ENCODE measurements around the gene PDE1C. TPM values are rescaled to one million over a fixed set of nuclear protein-coding genes. Genes with fewer than 3 reads are reported as not detected.

The PDE1C gene
- total RNA-seq, 6 experiments from 2014 or later: 0.19 to 1.9 (median 1.2) TPM

- no peaks in the 10 kb centered on the region for H3K4me1 Mint-ChIP-seq (ENCODE audit: low read depth)
- TF ChIP-seq CTCF (IDR thresholded peaks at IDR 0.05): no peak
- peaks cover 14% of the 10 kb centered on the region for H3K9me3 Mint-ChIP-seq
- no peaks in the 10 kb centered on the region for H3K36me3 Mint-ChIP-seq (ENCODE audit: low read depth)
- peaks cover 3% of the 10 kb centered on the region for H3K27me3 Mint-ChIP-seq (ENCODE audit: insufficient read depth)
- H3K4me3 Mint-ChIP-seq: no peak overlapping the region
- no peak for DNase-seq
- no peak overlapping the region for H3K27ac Mint-ChIP-seq
Measured at GRCh38 chr7:32075612-32076011, 5.4 kb upstream of the PDE1C start.

DNA sequence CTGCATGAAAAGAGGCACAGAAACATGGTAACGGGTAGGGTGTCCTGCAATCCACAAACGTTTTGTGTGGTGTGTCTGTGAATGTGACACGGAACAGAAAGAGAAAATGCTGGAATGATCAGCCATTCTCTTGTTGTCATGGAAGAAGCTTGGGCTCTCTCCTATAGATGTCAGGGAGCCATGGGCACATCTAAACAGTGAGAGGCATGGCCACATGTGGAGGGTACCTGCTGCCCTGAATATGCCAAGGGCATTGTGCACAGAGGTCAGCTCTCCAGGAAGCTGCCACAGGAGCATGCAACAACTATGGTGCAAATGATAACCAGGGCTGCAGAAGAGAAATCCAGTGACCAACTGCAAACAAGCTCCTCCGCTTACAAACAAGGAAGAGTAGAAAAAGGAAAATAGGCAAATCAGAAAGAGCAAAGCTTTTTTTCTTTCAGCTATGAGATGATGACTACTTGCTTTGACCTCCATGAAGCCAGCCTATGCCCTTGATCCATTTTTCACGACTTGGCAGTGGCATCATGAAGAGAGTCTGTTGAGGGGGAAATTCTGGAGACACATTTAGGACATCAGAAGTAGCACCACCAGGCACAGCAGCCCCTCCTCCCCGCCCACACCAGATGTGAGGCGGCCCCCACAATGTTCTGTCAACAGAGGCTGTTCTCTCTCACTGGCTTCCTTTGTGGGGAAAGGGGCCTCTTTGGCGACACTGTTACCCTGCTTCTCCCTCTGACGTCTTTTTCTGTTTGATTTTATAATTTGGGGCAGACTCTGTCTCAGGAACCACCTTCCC lies 4.8 kb upstream of the PDE1C start:
- DNase-seq: no peak
- TF ChIP-seq CTCF (IDR thresholded peaks at IDR 0.05): no peak
- Mint-ChIP-seq H3K27me3 (ENCODE audit: insufficient read depth) (peaks cover 4% of the 10 kb centered on the region), H3K36me3 (ENCODE audit: low read depth) (no peaks in the 10 kb centered on the region), H3K27ac (no peak overlapping the region), H3K4me3 (no peak overlapping the region), H3K9me3 (peaks cover 12% of the 10 kb centered on the region), H3K4me1 (ENCODE audit: low read depth) (no peaks in the 10 kb centered on the region)

DNA sequence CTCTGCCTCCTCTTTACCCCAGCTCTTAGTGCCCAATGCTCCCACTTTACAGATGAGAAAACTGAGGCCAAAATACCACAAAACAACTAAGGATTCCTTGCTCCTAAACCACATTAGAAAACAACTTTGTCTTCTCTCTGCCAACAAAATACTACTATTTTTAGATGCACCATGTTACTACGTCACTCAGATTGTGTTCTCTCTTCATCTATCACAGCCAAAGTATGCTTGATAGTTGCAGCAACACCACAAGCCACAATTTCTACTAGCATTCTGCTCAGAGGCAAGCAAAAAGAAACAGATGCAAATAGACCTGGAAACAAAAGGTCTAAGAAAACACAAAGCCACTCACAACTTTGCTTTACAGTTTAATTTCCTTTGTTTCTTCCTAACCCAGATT lies 3.3 kb upstream of the PDE1C start:
- Mint-ChIP-seq H3K27ac (no peak overlapping the region), H3K4me3 (no peak overlapping the region), H3K36me3 (ENCODE audit: low read depth) (no peaks in the 10 kb centered on the region), H3K4me1 (ENCODE audit: low read depth) (no peaks in the 10 kb centered on the region), H3K9me3 (peaks cover 4% of the 10 kb centered on the region; the same call in 1 of the 2 replicates), H3K27me3 (ENCODE audit: insufficient read depth) (peaks cover 5% of the 10 kb centered on the region)
- no peak for TF ChIP-seq CTCF (IDR thresholded peaks at IDR 0.05)
- no peak for DNase-seq

DNA sequence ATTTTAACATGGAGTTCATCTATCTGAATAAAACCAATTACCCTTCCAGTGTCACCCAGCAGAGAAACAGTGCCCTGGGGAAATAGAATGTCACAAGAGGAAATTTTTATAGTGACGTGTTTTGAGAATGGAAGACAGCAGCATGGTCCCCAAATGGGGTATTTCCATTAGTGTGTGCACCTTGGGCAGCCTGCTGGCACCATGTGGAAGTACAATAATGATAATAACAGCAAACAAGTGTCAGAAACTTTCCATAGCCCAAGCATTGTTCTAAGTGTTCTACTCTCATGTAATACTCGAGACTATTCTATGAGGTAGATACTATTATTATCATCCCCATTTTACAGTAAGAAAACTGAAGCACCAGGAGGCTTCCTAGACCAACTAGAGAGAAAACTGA lies 2.2 kb upstream of the PDE1C start:
- Mint-ChIP-seq H3K27me3 (ENCODE audit: insufficient read depth) (peaks cover 5% of the 10 kb centered on the region), H3K4me1 (ENCODE audit: low read depth) (no peaks in the 10 kb centered on the region), H3K36me3 (ENCODE audit: low read depth) (no peaks in the 10 kb centered on the region), H3K27ac (no peak overlapping the region), H3K9me3 (peaks cover 4% of the 10 kb centered on the region; the same call in 1 of the 2 replicates), H3K4me3 (no peak overlapping the region)
- no peak for TF ChIP-seq CTCF (IDR thresholded peaks at IDR 0.05)
- no peak for DNase-seq

GRCh38 chr7:32071466-32072091 lies 1.4 kb upstream of the PDE1C start:
- Mint-ChIP-seq H3K4me1 (ENCODE audit: low read depth) (no peaks in the 10 kb centered on the region), H3K36me3 (ENCODE audit: low read depth) (no peaks in the 10 kb centered on the region), H3K4me3 (no peak overlapping the region), H3K9me3 (peaks cover 4% of the 10 kb centered on the region; the same call in 1 of the 2 replicates), H3K27me3 (ENCODE audit: insufficient read depth) (peaks cover 5% of the 10 kb centered on the region), H3K27ac (no peak overlapping the region)
- TF ChIP-seq CTCF (IDR thresholded peaks at IDR 0.05): no peak
- no peak for DNase-seq
